H1 (cell line): ENCODE data around the gene PRRC2C. TPM values are rescaled to one million over a fixed set of nuclear protein-coding genes. Genes with fewer than 3 reads are reported as not detected.

Experiments
- CTCF ChIA-PET: fragments of 300-600 bp; sonication (Branson Sonifier 250); formaldehyde crosslinking; loops from one replicate; lab custom pipeline; 2021; ENCODE audit not compliant: partially characterized antibody; lab: Charles Lee
- POLR2A ChIA-PET: fragments of 300-600 bp; sonication (Branson Sonifier 250); formaldehyde crosslinking; loops from one replicate; lab custom pipeline; 2021; ENCODE audit warnings: inconsistent platforms; ENCODE audit not compliant: partially characterized antibody; lab: Charles Lee
- DNase-seq, 2 experiments: peaks; one replicate each; pipeline versions ENCODE4 v3.0.0 to v3.0.0-alpha.2; 2010 to 2022; ENCODE audit warnings: low spot score in 2 of 2, low read depth in 1 of 2, mixed read lengths in 1 of 2
- FAIRE-seq: peaks from 2 replicates; lab custom pipeline; 2011; peaks lifted over from hg19 to GRCh38; lab: Jason Lieb, UNC
- H2AFZ ChIP-seq: 2 replicates; pipeline ENCODE4 v1.8.1; 2012; ENCODE audit warnings: low read length, inconsistent platforms
- H2AK5ac ChIP-seq: 2 replicates; pipeline ENCODE4 v1.6.1; 2013; ENCODE audit warnings: low read depth, low read length
- H2BK120ac ChIP-seq: replicated peaks from 2 replicates; pipeline ENCODE3; 2013; ENCODE audit warnings: low read depth, low read length, inconsistent platforms
- H2BK12ac ChIP-seq: 2 replicates; pipeline ENCODE4 v1.6.1; 2013; ENCODE audit warnings: low read depth, low read length
- H2BK15ac ChIP-seq: 2 replicates; pipeline ENCODE4 v1.6.1; 2013; ENCODE audit warnings: low read length
- H2BK20ac ChIP-seq: 2 replicates; pipeline ENCODE4 v1.6.1; 2013; ENCODE audit warnings: low read length
- H2BK5ac ChIP-seq: 2 replicates; pipeline ENCODE4 v1.6.1; 2013; ENCODE audit warnings: low read depth, low read length
- H3K14ac ChIP-seq: 2 replicates; pipeline ENCODE4 v1.6.1; 2013; ENCODE audit warnings: inconsistent platforms; ENCODE audit not compliant: insufficient read length
- H3K18ac ChIP-seq: 2 replicates; pipeline ENCODE4 v1.6.1; 2013; ENCODE audit warnings: low read length; ENCODE audit errors: extremely low read depth
- H3K23ac ChIP-seq: 2 replicates; pipeline ENCODE4 v1.6.1; 2013; ENCODE audit warnings: inconsistent platforms; ENCODE audit not compliant: insufficient read length
- H3K23me2 ChIP-seq: 2 replicates; pipeline ENCODE4 v1.6.1; 2013; ENCODE audit warnings: low read depth, low read length
- H3K27ac ChIP-seq: 2 replicates; pipeline ENCODE4 v1.6.1; 2011; ENCODE audit warnings: low read depth, low read length, inconsistent platforms
- H3K27me3 ChIP-seq, 4 experiments: replicated peaks in 1 of 4; 1 replicate in 1 of 4; 2 replicates in 3 of 4; pipeline versions ENCODE4 v1.6.1 to v1.8.1; 2011 to 2013; ENCODE audit warnings: low read length in 3 of 4, mild to moderate bottlenecking in 3 of 4, inconsistent platforms in 2 of 4, mixed read lengths in 2 of 4, moderate library complexity in 1 of 4; ENCODE audit not compliant: control insufficient read depth in 3 of 4, insufficient read depth in 3 of 4; ENCODE audit errors: extremely low read depth in 1 of 4
- H3K36me3 ChIP-seq, 4 experiments: 2 replicates each; pipeline versions ENCODE4 v1.6.1 to v1.8.1; 2011 to 2013; ENCODE audit warnings: mild to moderate bottlenecking in 4 of 4, low read length in 3 of 4, moderate library complexity in 2 of 4, control low read depth in 1 of 4, inconsistent platforms in 1 of 4; ENCODE audit not compliant: insufficient read depth in 4 of 4, control insufficient read depth in 2 of 4
- H3K4ac ChIP-seq: replicated peaks from 2 replicates; pipeline ENCODE3; 2013; ENCODE audit warnings: low read length, low read depth, mixed read lengths, inconsistent platforms; ENCODE audit not compliant: insufficient read length
- H3K4me1 ChIP-seq, 4 experiments: replicated peaks in 1 of 4; 1 replicate in 1 of 4; 2 replicates in 3 of 4; pipeline versions ENCODE4 v1.6.1 to v1.8.1; 2011 to 2013; ENCODE audit warnings: low read length in 3 of 4, inconsistent platforms in 2 of 4, mixed read lengths in 1 of 4; ENCODE audit not compliant: insufficient read depth in 4 of 4, control insufficient read depth in 3 of 4
- H3K4me2 ChIP-seq, 2 experiments: 2 replicates each; pipeline versions ENCODE4 v1.6.1 to v1.8.1; 2011 to 2013; ENCODE audit warnings: low read depth in 2 of 2, low read length in 2 of 2, control low read depth in 1 of 2, inconsistent platforms in 1 of 2, mild to moderate bottlenecking in 1 of 2; ENCODE audit not compliant: insufficient read depth in 1 of 2
- H3K4me3 ChIP-seq, 4 experiments: fragments of 200-600, 300-600 bp in 1 of 4; sonication (generic), shearing (Covaris generic), sonication (Bioruptor Twin) in 1 of 4; 2 replicates each; pipeline versions ENCODE4 v1.5.1 to v1.8.1; 2011 to 2016; ENCODE audit warnings: low read length in 4 of 4, low read depth in 3 of 4, control low read depth in 2 of 4, inconsistent platforms in 2 of 4, mild to moderate bottlenecking in 2 of 4, mixed read lengths in 1 of 4, moderate library complexity in 1 of 4; ENCODE audit not compliant: insufficient read depth in 2 of 4; ENCODE audit errors: extremely low read depth in 1 of 4
- H3K56ac ChIP-seq: replicated peaks from 2 replicates; pipeline ENCODE3; 2013; ENCODE audit warnings: low read depth, mild to moderate bottlenecking, mixed read lengths, low read length, inconsistent platforms; ENCODE audit not compliant: insufficient read length
- H3K79me1 ChIP-seq: 2 replicates; pipeline ENCODE4 v1.6.1; 2013; ENCODE audit warnings: low read depth, low read length, control low read depth
- H3K79me2 ChIP-seq, 2 experiments: 2 replicates each; pipeline versions ENCODE4 v1.6.1 to v1.8.1; 2012 to 2013; ENCODE audit warnings: low read length in 2 of 2, mild to moderate bottlenecking in 2 of 2, inconsistent platforms in 1 of 2; ENCODE audit not compliant: insufficient read depth in 2 of 2, control insufficient read depth in 1 of 2
- H3K9ac ChIP-seq, 4 experiments: replicated peaks in 1 of 4; 1 replicate in 1 of 4; 2 replicates in 3 of 4; pipeline versions ENCODE4 v1.6.1 to v1.8.1; 2011 to 2013; ENCODE audit warnings: low read depth in 3 of 4, low read length in 3 of 4, control low read depth in 2 of 4, mild to moderate bottlenecking in 2 of 4, moderate library complexity in 2 of 4, inconsistent platforms in 1 of 4; ENCODE audit errors: extremely low read depth in 1 of 4
- H3K9me3 ChIP-seq, 2 experiments: 2 replicates each; pipeline versions ENCODE4 v1.6.1 to v1.8.1; 2012 to 2013; ENCODE audit warnings: mild to moderate bottlenecking in 2 of 2, moderate library complexity in 2 of 2, control low read depth in 1 of 2, inconsistent platforms in 1 of 2, low read depth in 1 of 2, low read length in 1 of 2, mixed read lengths in 1 of 2; ENCODE audit not compliant: insufficient read depth in 2 of 2
- H4K20me1 ChIP-seq, 2 experiments: replicated peaks in 1 of 2; 2 replicates each; pipeline versions ENCODE3 to v1.8.1; 2011 to 2013; ENCODE audit warnings: inconsistent platforms in 2 of 2, low read length in 2 of 2, mild to moderate bottlenecking in 1 of 2; ENCODE audit not compliant: insufficient read depth in 2 of 2, control insufficient read depth in 1 of 2
- H4K5ac ChIP-seq: 2 replicates; pipeline ENCODE4 v1.6.1; 2013; ENCODE audit warnings: low read length, low read depth, mixed read lengths, inconsistent platforms; ENCODE audit not compliant: insufficient read length
- H4K8ac ChIP-seq: 2 replicates; pipeline ENCODE4 v1.8.0; 2013; ENCODE audit warnings: mild to moderate bottlenecking, moderate library complexity, low read length, inconsistent platforms; ENCODE audit not compliant: insufficient read depth; ENCODE audit errors: extremely low read depth
- H4K91ac ChIP-seq: replicated peaks from 2 replicates; pipeline ENCODE3; 2013; ENCODE audit warnings: low read length, mixed read lengths, inconsistent platforms; ENCODE audit not compliant: insufficient read length
- JUND ChIP-seq: IDR thresholded peaks from 2 replicates; pipeline ENCODE4 v1.6.1; 2011; ENCODE audit warnings: mild to moderate bottlenecking, improper control_type of control experiment, low read length
- POLR2A ChIP-seq, 2 experiments: IDR thresholded peaks; 1 replicate in 1 of 2; 2 replicates in 1 of 2; pipeline ENCODE4 v1.6.1; 2011; ENCODE audit warnings: low read depth in 2 of 2, low read length in 2 of 2, mild to moderate bottlenecking in 2 of 2; ENCODE audit errors: control extremely low read depth in 1 of 2
- WGBS, 2 experiments: shearing (Covaris generic) in 1 of 2; methylation state at CpG; one replicate each; pipeline versions ENCODE4 v1.1.6 to v1.1.7; 2013 to 2015; ENCODE audit warnings: low lambda C conversion rate in 2 of 2, mixed read lengths in 2 of 2, inconsistent platforms in 1 of 2, low coverage in 1 of 2, missing lambda C conversion rate in 1 of 2; ENCODE audit not compliant: insufficient replicate concordance in 2 of 2, insufficient coverage in 1 of 2, insufficient read length in 1 of 2; ENCODE audit errors: extremely low coverage in 1 of 2, missing lambda C conversion rate in 1 of 2; 5-methylcytosine and 5-hydroxymethylcytosine counted together
- long read RNA-seq, 2 experiments: library from RNA in 1 of 2; library from capped mRNA in 1 of 2; stranded (forward); transcript quantifications; one replicate each; pipeline ENCODE4 v2.0.0, GENCODE V29; 2021; ENCODE audit warnings: inconsistent platforms in 1 of 2
- polyA minus RNA-seq, 3 experiments: library from RNA; depleted of rRNA, polyadenylated mRNA; stranded (reverse); fragments of >200 nt; gene quantifications; 1 replicate in 2 of 3; 2 replicates in 1 of 3; pipeline ENCODE4 v1.2.3, GENCODE V29; 2011
- polyA plus RNA-seq, 7 experiments: library from polyadenylated mRNA; depleted of rRNA in 3 of 7; stranded (reverse) in 5 of 7; unstranded in 2 of 7; fragments of >200 nt in 5 of 7; fragments of 200-250 nt in 2 of 7; gene quantifications; 1 replicate in 5 of 7; 2 replicates in 1 of 7; 4 replicates in 1 of 7; pipeline versions ENCODE4 v1.2.1 to v1.2.3, GENCODE V29; 2011 to 2013; ENCODE audit warnings: missing spikeins in 2 of 7, mixed read lengths in 2 of 7
- total RNA-seq: library from RNA; stranded (reverse); fragmentation: NEBNext Ultra II Directional; extraction: Animal tissue kit (Norgen Biotek cat#: 25700); gene quantifications from 2 replicates; pipeline ENCODE4 v1.2.1, GENCODE V29; 2021
- TF ChIP-seq, protein P1 (sequence below): IDR thresholded peaks from 2 replicates; pipeline ENCODE4 v1.6.1; 2012; ENCODE audit warnings: inconsistent platforms
- TF ChIP-seq, protein P2 (sequence below): IDR thresholded peaks from 2 replicates; pipeline ENCODE4 v1.6.1; 2012; ENCODE audit warnings: low read length, inconsistent platforms

The PRRC2C gene
- total RNA-seq (264 and 274 TPM in 2 replicates), polyA plus RNA-seq (2011; rRNA removed) (89.6 and 125 TPM in 2 replicates), polyA minus RNA-seq (2011; rRNA and poly(A)+ RNA removed) (133 and 204 TPM in 2 replicates)
- 88.6 TPM for polyA plus RNA-seq (2011; cell fraction: cytosol; rRNA removed)
- 148 TPM for polyA plus RNA-seq (2011; cell fraction: nucleus; rRNA removed)
- polyA plus RNA-seq (2012, experiment 1 of 2) = 119 to 144 TPM (median 134 TPM) in 4 replicates
- 6.6 TPM for polyA plus RNA-seq (2012, experiment 2 of 2)
- polyA plus RNA-seq (2013, experiment 1 of 2) = 202 TPM
- polyA plus RNA-seq (2013, experiment 2 of 2) = 198 TPM
- polyA minus RNA-seq (2011; cell fraction: cytosol; rRNA and poly(A)+ RNA removed) = 134 TPM
- 200 TPM for polyA minus RNA-seq (2011; cell fraction: nucleus; rRNA and poly(A)+ RNA removed)
- long read RNA-seq, experiment 1, partial matches to known transcripts = 20 of 64 reads
- long read RNA-seq, experiment 1, other reads (novel, unspliced or antisense) = 44 of 64 reads
- long read RNA-seq, experiment 2, transcript PRRC2C-208 (12 exons, 1,931 nt) = major isoform, 18 of 149 reads
- long read RNA-seq, experiment 2, partial matches to known transcripts = 121 of 149 reads
- long read RNA-seq, experiment 2, other reads (novel, unspliced or antisense) = 9 of 149 reads

DNA sequence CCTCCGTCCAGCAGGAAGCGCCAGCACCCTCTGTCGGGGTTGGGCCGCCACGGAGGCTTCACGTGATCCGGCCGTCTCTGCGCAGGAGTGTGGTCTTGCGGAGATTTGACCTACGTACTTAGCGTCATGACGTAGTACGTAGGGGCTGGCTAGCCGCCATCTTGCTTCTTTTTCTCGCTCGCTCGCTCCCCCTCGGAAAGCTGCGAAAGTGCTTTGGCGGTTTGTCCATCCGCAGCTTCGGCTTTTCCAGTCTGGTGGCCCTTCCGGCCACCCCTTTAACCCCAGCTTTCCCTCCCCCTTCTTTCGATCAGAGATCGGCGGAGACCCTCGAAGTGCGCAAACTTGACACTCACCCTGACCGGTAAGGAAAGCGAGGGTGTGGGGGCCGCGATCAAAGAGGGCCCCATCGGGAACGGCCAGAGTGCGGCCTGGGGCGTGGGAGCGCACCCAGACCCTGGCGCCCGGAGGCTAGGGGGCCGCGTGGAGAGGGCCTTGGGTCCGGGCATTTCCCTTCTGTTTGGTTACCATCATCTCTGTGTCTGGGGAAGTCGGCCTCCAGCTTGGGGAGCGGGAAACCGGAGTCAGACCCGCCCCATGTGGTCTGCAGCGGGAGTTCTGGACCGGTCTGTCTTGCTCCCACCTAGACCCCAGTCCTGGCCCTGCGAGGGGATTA lies at the start of gene PRRC2C:
Gene PRRC2C (plus strand): TSS at position 156 of the 673 bp plus-strand sequence. CDS start 26,559 bp downstream, outside the sequence.
- DNase-seq = peak; percentile 86 to 94
- Histone ChIP-seq H2BK20ac (no peak within 1 kb of the TSS), H4K8ac (peak within 1 kb of the TSS; percentile 99), H3K23me2 (peaks cover 5% of the 10 kb centered on the region; the same call in 1 of the 2 replicates), H3K18ac (peak within 1 kb of the TSS; percentile 81), H3K14ac (no peak within 1 kb of the TSS), H3K9ac (peak within 1 kb of the TSS; percentile 90 to 99 (median 96)), H3K23ac (no peak within 1 kb of the TSS), H2BK12ac (peak within 1 kb of the TSS; percentile 22; the same call in 1 of the 2 replicates), H2BK5ac (peak within 1 kb of the TSS; percentile 91), H2AK5ac (peak within 1 kb of the TSS; percentile 55; the same call in 1 of the 2 replicates), H3K27me3 (no peaks in the 10 kb centered on the region), H3K4me1 (peaks cover 0 to 4% (median 0%) of the 10 kb centered on the region in 4 experiments; a peak in 2 of 7 replicates), H3K9me3 (no peaks in the 10 kb centered on the region), H2BK15ac (no peak within 1 kb of the TSS), H2AFZ (peak within 1 kb of the TSS; percentile 97), H3K79me1 (no peaks in the 10 kb centered on the region), H3K27ac (peak within 1 kb of the TSS; percentile 96), H4K91ac (peak within 1 kb of the TSS; percentile 63), H3K4ac (peak within 1 kb of the TSS; percentile 87), H3K4me3 (peak within 1 kb of the TSS; percentile 69 to 92 (median 86)), H3K56ac (peak within 1 kb of the TSS; percentile 93), H4K5ac (peak within 1 kb of the TSS; percentile 84), H2BK120ac (peak within 1 kb of the TSS; percentile 13), H3K4me2 (peak within 1 kb of the TSS; percentile 27 to 75), H4K20me1 (peaks cover 2 to 32% of the 10 kb centered on the region in 2 experiments), H3K79me2 (peaks cover 42 to 51% of the 10 kb centered on the region in 2 experiments), H3K36me3 (no peaks in the 10 kb centered on the region; a peak in 1 of 8 replicates)
- 2% methylated on average over 49 of the region's 50 CpGs; no CpG with 5 or more reads in 1 of the 2 experiments for WGBS, 2 experiments
- POLR2A ChIA-PET = interaction anchor here (0.7 to 4.0 kb wide), 12 partner anchors 9 to 169 kb away, joined by 3 to 27 read pairs (median 5); no protein-coding TSS in a partner anchor
- CTCF ChIA-PET = interaction anchor here (0.6 to 2.6 kb wide), 30 partner anchors 9 to 518 kb away, joined by 3 to 18 read pairs (median 4); no protein-coding TSS in a partner anchor
- FAIRE-seq = peak; percentile 92
- no peak for TF ChIP-seq JUND
- TF ChIP-seq POLR2A (IDR thresholded peaks at IDR 0.05; ENCODE audit: control extremely low read depth in 1 of 2, low read depth in 2 of 2, low read length in 2 of 2) = peak; percentile 78 to 88
- TF ChIP-seq, protein P1, sequence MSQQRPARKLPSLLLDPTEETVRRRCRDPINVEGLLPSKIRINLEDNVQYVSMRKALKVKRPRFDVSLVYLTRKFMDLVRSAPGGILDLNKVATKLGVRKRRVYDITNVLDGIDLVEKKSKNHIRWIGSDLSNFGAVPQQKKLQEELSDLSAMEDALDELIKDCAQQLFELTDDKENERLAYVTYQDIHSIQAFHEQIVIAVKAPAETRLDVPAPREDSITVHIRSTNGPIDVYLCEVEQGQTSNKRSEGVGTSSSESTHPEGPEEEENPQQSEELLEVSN = peak; percentile 60
- TF ChIP-seq, protein P2, sequence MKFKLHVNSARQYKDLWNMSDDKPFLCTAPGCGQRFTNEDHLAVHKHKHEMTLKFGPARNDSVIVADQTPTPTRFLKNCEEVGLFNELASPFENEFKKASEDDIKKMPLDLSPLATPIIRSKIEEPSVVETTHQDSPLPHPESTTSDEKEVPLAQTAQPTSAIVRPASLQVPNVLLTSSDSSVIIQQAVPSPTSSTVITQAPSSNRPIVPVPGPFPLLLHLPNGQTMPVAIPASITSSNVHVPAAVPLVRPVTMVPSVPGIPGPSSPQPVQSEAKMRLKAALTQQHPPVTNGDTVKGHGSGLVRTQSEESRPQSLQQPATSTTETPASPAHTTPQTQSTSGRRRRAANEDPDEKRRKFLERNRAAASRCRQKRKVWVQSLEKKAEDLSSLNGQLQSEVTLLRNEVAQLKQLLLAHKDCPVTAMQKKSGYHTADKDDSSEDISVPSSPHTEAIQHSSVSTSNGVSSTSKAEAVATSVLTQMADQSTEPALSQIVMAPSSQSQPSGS = 0 out of 2 replicates have a peak, but pooled peaks have one; percentile 62
